Mucosa of rectum (tissue), 2 donors: ENCODE data around the gene GASK1A.

Source experiments
- H3K27ac ChIP-seq, 2 donors: one replicate each; pipeline ENCODE4 v1.7.0; 2013; ENCODE audit warnings: inconsistent platforms in 2 of 2, low read depth in 2 of 2, low read length in 2 of 2
- H3K27me3 ChIP-seq, 2 donors: one replicate each; pipeline ENCODE4 v1.7.0; 2013; ENCODE audit warnings: low read length in 2 of 2; ENCODE audit not compliant: control insufficient read depth in 2 of 2, insufficient read depth in 2 of 2
- H3K36me3 ChIP-seq, 2 donors: one replicate each; pipeline ENCODE4 v1.7.0; 2013; ENCODE audit warnings: low read length in 2 of 2; ENCODE audit not compliant: control insufficient read depth in 2 of 2, insufficient read depth in 2 of 2
- H3K4me1 ChIP-seq, 2 donors: one replicate each; pipeline ENCODE4 v1.7.0; 2013; ENCODE audit warnings: low read length in 2 of 2, mild to moderate bottlenecking in 1 of 2; ENCODE audit not compliant: control insufficient read depth in 2 of 2, insufficient read depth in 2 of 2
- H3K4me3 ChIP-seq, 2 donors: one replicate each; pipeline ENCODE4 v1.7.0; 2013; ENCODE audit warnings: low read length in 2 of 2
- H3K9ac ChIP-seq, 2 donors: one replicate each; pipeline ENCODE4 v1.7.0; 2013; ENCODE audit warnings: low read length in 2 of 2, low read depth in 1 of 2, mild to moderate bottlenecking in 1 of 2
- H3K9me3 ChIP-seq, 2 donors: one replicate each; pipeline ENCODE4 v1.7.0; 2013; ENCODE audit warnings: low read length in 2 of 2; ENCODE audit not compliant: control insufficient read depth in 2 of 2
- donor health status: healthy.
- donor health status: Normal muscosa, but diverticular disease.

The GASK1A gene

GRCh38 chr3:43080726-43081568, 101.8 kb downstream of the GASK1A start:
- Histone ChIP-seq H3K27me3 (no peaks in the 10 kb centered on the region), H3K36me3 (peaks cover 0 to 3% of the 10 kb centered on the region in 2 donors), H3K4me1 (no peaks in the 10 kb centered on the region), H3K4me3 (no peak overlapping the region), H3K27ac (no peak overlapping the region), H3K9ac (no peak overlapping the region), H3K9me3 (no peaks in the 10 kb centered on the region)

- Histone ChIP-seq H3K27ac (no peak overlapping the region), H3K4me1 (no peaks in the 10 kb centered on the region), H3K9me3 (no peaks in the 10 kb centered on the region), H3K9ac (no peak overlapping the region), H3K27me3 (no peaks in the 10 kb centered on the region), H3K36me3 (peaks cover 0 to 3% of the 10 kb centered on the region in 2 donors), H3K4me3 (no peak overlapping the region)
These were observed 102.7 kb downstream of the GASK1A start for GRCh38 chr3:43081796-43082195.

- H3K36me3 ChIP-seq = peaks cover 0 to 3% of the 10 kb centered on the region in 2 donors
- H3K9me3 ChIP-seq = no peaks in the 10 kb centered on the region
- no peaks in the 10 kb centered on the region for H3K4me1 ChIP-seq
- no peak overlapping the region for H3K27ac ChIP-seq
- no peak overlapping the region for H3K9ac ChIP-seq
- H3K4me3 ChIP-seq = no peak overlapping the region
- no peaks in the 10 kb centered on the region for H3K27me3 ChIP-seq
These were observed 103.3 kb downstream of the GASK1A start for GRCh38 chr3:43082457-43082856.

- Histone ChIP-seq H3K4me3 (no peak overlapping the region), H3K27ac (no peak overlapping the region), H3K27me3 (no peaks in the 10 kb centered on the region), H3K36me3 (no peaks in the 10 kb centered on the region), H3K4me1 (no peaks in the 10 kb centered on the region), H3K9ac (no peak overlapping the region), H3K9me3 (no peaks in the 10 kb centered on the region)
These were observed 107.5 kb downstream of the GASK1A start for GRCh38 chr3:43086460-43087165.

GRCh38 chr3:43087249-43087776, 108.2 kb downstream of the GASK1A start:
- Histone ChIP-seq H3K27me3 (no peaks in the 10 kb centered on the region), H3K4me1 (no peaks in the 10 kb centered on the region), H3K27ac (no peak overlapping the region), H3K36me3 (no peaks in the 10 kb centered on the region), H3K9ac (no peak overlapping the region), H3K4me3 (no peak overlapping the region), H3K9me3 (no peaks in the 10 kb centered on the region)

GRCh38 chr3:43089081-43089480, 110.0 kb downstream of the GASK1A start:
- no peaks in the 10 kb centered on the region for H3K9me3 ChIP-seq
- H3K36me3 ChIP-seq = no peaks in the 10 kb centered on the region
- H3K27me3 ChIP-seq = no peaks in the 10 kb centered on the region
- H3K4me3 ChIP-seq = no peak overlapping the region
- no peaks in the 10 kb centered on the region for H3K4me1 ChIP-seq
- no peak overlapping the region for H3K27ac ChIP-seq
- no peak overlapping the region for H3K9ac ChIP-seq

- H3K4me1 ChIP-seq = no peaks in the 10 kb centered on the region
- no peaks in the 10 kb centered on the region for H3K36me3 ChIP-seq
- H3K27me3 ChIP-seq = no peaks in the 10 kb centered on the region
- H3K9ac ChIP-seq = no peak overlapping the region
- H3K9me3 ChIP-seq = no peaks in the 10 kb centered on the region
- no peak overlapping the region for H3K27ac ChIP-seq
- no peak overlapping the region for H3K4me3 ChIP-seq
These were observed 111.1 kb downstream of the GASK1A start for GRCh38 chr3:43090238-43090637.

- Histone ChIP-seq H3K4me3 (no peak overlapping the region), H3K27me3 (no peaks in the 10 kb centered on the region), H3K36me3 (no peaks in the 10 kb centered on the region), H3K27ac (no peak overlapping the region), H3K4me1 (no peaks in the 10 kb centered on the region), H3K9ac (no peak overlapping the region), H3K9me3 (no peaks in the 10 kb centered on the region)
These were observed 112.4 kb downstream of the GASK1A start for GRCh38 chr3:43091481-43091880.

- Histone ChIP-seq H3K27me3 (no peaks in the 10 kb centered on the region), H3K4me1 (no peaks in the 10 kb centered on the region), H3K9ac (no peak overlapping the region), H3K36me3 (no peaks in the 10 kb centered on the region), H3K27ac (no peak overlapping the region), H3K9me3 (no peaks in the 10 kb centered on the region), H3K4me3 (no peak overlapping the region)
These were observed 113.9 kb downstream of the GASK1A start for GRCh38 chr3:43093006-43093405.

GRCh38 chr3:43093974-43094373, 114.9 kb downstream of the GASK1A start:
- no peaks in the 10 kb centered on the region for H3K9me3 ChIP-seq
- H3K9ac ChIP-seq = no peak overlapping the region
- no peak overlapping the region for H3K27ac ChIP-seq

More at GRCh38 chr3:43093974-43094373, 114.9 kb downstream of the GASK1A start:
- Histone ChIP-seq H3K4me1 (no peaks in the 10 kb centered on the region), H3K27me3 (no peaks in the 10 kb centered on the region), H3K36me3 (no peaks in the 10 kb centered on the region), H3K4me3 (no peak overlapping the region)
